ENCODE data around the gene ENDOU.

ENDOU gene

GRCh38 chr12:47737936-47738594 is 12.8 kb upstream of the ENDOU start:
- Histone ChIP-seq H3K36me3 (ENCODE audit: control insufficient read depth, insufficient read depth, low read length) (no peaks in the 10 kb centered on the region), H3K27me3 (ENCODE audit: control insufficient read depth, insufficient read depth, low read length) (no peaks in the 10 kb centered on the region), H3K4me3 (ENCODE audit: low read depth, low read length) (no peak overlapping the region), H3K9me3 (ENCODE audit: control insufficient read depth, insufficient read depth, low read length) (no peaks in the 10 kb centered on the region), H3K9ac (ENCODE audit: low read depth, low read length) (no peak overlapping the region), H3K4me1 (ENCODE audit: control insufficient read depth, insufficient read depth, low read length) (peaks cover 11% of the 10 kb centered on the region)

DNA sequence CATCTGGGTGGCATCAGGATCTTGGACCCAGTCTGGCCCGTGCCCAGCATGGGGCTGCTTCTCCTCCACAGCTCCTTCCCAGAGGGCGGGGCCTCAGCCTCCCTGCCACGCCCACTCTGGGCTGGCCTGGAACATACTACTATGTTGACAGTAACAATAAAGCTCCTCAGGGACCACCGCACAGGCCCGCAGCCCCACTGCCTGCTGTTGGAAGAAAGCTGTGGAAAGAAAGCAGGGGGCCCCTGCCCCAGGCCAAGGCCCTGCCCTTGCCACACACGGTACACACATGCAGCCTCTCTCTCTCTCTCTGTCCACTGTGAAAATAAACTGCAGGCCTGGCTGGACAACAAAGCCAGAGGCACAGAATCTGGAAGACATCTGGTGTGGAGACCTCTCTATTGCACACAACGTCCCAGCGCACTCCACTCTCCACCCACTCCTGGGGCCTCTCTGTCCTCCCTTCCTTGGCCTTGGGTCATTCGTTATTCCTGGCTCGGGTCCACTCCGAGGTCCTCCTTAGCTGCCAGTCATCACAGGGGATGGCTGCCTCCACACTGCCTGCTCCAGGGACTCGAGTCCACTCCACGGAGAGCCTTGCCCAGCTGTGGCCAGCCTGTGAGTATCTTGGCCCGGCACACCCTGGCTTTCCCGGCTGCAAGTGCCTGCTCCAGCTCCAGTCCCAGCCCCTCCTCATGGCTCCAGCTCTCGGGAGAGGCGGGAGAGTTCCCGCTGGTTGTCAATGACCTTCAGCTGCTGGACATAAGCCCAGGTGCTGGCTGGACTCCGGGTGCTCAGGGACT is 11.8 kb upstream of the ENDOU start:
- H3K4me3 ChIP-seq (ENCODE audit: low read depth, low read length), result no peak overlapping the region
- H3K9me3 ChIP-seq (ENCODE audit: control insufficient read depth, insufficient read depth, low read length), result no peaks in the 10 kb centered on the region
- no peak overlapping the region for H3K9ac ChIP-seq (ENCODE audit: low read depth, low read length)
- H3K27me3 ChIP-seq (ENCODE audit: control insufficient read depth, insufficient read depth, low read length), result no peaks in the 10 kb centered on the region
- peaks cover 11% of the 10 kb centered on the region for H3K4me1 ChIP-seq (ENCODE audit: control insufficient read depth, insufficient read depth, low read length)
- H3K36me3 ChIP-seq (ENCODE audit: control insufficient read depth, insufficient read depth, low read length), result no peaks in the 10 kb centered on the region

- Histone ChIP-seq H3K9me3 (ENCODE audit: control insufficient read depth, insufficient read depth, low read length) (no peaks in the 10 kb centered on the region), H3K4me1 (ENCODE audit: control insufficient read depth, insufficient read depth, low read length) (peaks cover 11% of the 10 kb centered on the region), H3K9ac (ENCODE audit: low read depth, low read length) (no peak overlapping the region), H3K4me3 (ENCODE audit: low read depth, low read length) (no peak overlapping the region), H3K36me3 (ENCODE audit: control insufficient read depth, insufficient read depth, low read length) (no peaks in the 10 kb centered on the region), H3K27me3 (ENCODE audit: control insufficient read depth, insufficient read depth, low read length) (no peaks in the 10 kb centered on the region)
Measured at GRCh38 chr12:47736216-47736615, 10.9 kb upstream of the ENDOU start.

DNA sequence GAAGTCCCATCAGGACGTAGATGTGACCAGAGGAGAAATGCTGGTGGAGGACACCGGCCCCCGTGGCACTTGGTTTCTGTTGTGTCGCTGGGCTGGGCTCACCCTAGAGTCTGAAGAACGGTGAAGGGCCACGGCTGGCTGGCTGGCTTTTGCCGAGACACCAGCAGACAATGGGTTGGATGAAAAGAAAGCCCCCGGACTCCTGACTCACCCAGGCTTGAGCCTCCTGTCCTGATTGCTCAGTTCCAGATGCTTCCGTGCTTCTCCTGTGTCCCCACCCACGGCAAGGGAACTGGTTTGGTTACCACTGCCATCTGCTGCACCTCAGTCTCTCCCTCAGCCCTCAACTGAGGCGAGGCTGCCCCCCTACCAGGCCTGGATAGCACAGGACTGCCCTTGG is 10.4 kb upstream of the ENDOU start:
- Histone ChIP-seq H3K9me3 (ENCODE audit: control insufficient read depth, insufficient read depth, low read length) (no peaks in the 10 kb centered on the region), H3K27me3 (ENCODE audit: control insufficient read depth, insufficient read depth, low read length) (no peaks in the 10 kb centered on the region), H3K4me1 (ENCODE audit: control insufficient read depth, insufficient read depth, low read length) (peaks cover 11% of the 10 kb centered on the region), H3K4me3 (ENCODE audit: low read depth, low read length) (no peak overlapping the region), H3K36me3 (ENCODE audit: control insufficient read depth, insufficient read depth, low read length) (no peaks in the 10 kb centered on the region), H3K9ac (ENCODE audit: low read depth, low read length) (no peak overlapping the region)

DNA sequence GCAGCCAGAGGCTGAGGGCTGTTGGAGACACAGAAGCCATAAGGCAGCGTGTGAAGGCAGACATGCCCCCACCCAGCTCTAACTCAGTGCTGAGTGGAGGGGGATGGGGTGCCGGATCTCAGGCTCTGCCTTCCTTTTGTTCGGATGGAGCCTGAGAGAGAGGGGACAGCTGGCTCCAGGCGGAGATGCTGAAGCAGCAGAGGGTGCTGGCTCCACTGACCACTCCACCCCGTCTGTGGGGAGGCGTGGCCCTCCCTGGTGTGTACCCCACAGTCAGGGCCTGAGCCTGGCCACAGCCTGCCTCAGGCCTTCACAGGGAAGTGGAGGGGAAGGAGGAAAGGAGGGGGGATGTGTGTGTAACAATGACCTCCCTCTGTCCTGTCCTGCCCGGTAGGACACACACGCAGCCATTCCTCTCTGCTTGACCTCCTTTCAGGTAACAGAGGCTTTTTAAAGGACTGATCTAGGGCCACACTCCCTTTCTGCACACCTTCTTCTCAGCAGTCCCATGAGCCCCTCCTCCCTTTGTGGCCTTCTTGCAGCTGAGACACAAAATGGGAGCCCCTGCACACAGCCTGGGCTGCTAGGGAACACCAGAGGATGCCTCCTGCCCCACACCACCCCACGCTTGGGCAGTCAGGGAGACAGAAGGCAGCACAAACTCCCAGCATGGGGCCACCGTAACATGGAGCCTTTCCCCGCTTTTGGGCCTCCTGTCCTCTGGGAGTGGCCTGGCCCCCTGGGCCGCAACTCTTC is 9.6 kb upstream of the ENDOU start:
- no peaks in the 10 kb centered on the region for H3K9me3 ChIP-seq (ENCODE audit: control insufficient read depth, insufficient read depth, low read length)
- no peaks in the 10 kb centered on the region for H3K36me3 ChIP-seq (ENCODE audit: control insufficient read depth, insufficient read depth, low read length)
- no peaks in the 10 kb centered on the region for H3K27me3 ChIP-seq (ENCODE audit: control insufficient read depth, insufficient read depth, low read length)
- peaks cover 11% of the 10 kb centered on the region for H3K4me1 ChIP-seq (ENCODE audit: control insufficient read depth, insufficient read depth, low read length)
- H3K4me3 ChIP-seq (ENCODE audit: low read depth, low read length), result peak overlapping the region; percentile 22
- H3K9ac ChIP-seq (ENCODE audit: low read depth, low read length), result no peak overlapping the region

GRCh38 chr12:47733142-47733541 is 7.9 kb upstream of the ENDOU start:
- Histone ChIP-seq H3K36me3 (ENCODE audit: control insufficient read depth, insufficient read depth, low read length) (no peaks in the 10 kb centered on the region), H3K9ac (ENCODE audit: low read depth, low read length) (no peak overlapping the region), H3K4me3 (ENCODE audit: low read depth, low read length) (no peak overlapping the region), H3K9me3 (ENCODE audit: control insufficient read depth, insufficient read depth, low read length) (no peaks in the 10 kb centered on the region), H3K27me3 (ENCODE audit: control insufficient read depth, insufficient read depth, low read length) (no peaks in the 10 kb centered on the region), H3K4me1 (ENCODE audit: control insufficient read depth, insufficient read depth, low read length) (peaks cover 11% of the 10 kb centered on the region)

- H3K4me1 ChIP-seq (ENCODE audit: control insufficient read depth, insufficient read depth, low read length), result peaks cover 11% of the 10 kb centered on the region
Measured at GRCh38 chr12:47732504-47732903, 7.2 kb upstream of the ENDOU start.

GRCh38 chr12:47731723-47732122 is 6.4 kb upstream of the ENDOU start:
- H3K9me3 ChIP-seq (ENCODE audit: control insufficient read depth, insufficient read depth, low read length), result no peaks in the 10 kb centered on the region
- no peak overlapping the region for H3K4me3 ChIP-seq (ENCODE audit: low read depth, low read length)
- H3K36me3 ChIP-seq (ENCODE audit: control insufficient read depth, insufficient read depth, low read length), result no peaks in the 10 kb centered on the region
- H3K27me3 ChIP-seq (ENCODE audit: control insufficient read depth, insufficient read depth, low read length), result no peaks in the 10 kb centered on the region
- H3K4me1 ChIP-seq (ENCODE audit: control insufficient read depth, insufficient read depth, low read length), result peaks cover 11% of the 10 kb centered on the region
- H3K9ac ChIP-seq (ENCODE audit: low read depth, low read length), result no peak overlapping the region

More at GRCh38 chr12:47732504-47732903, 7.2 kb upstream of the ENDOU start:
- Histone ChIP-seq H3K9ac (ENCODE audit: low read depth, low read length) (no peak overlapping the region), H3K9me3 (ENCODE audit: control insufficient read depth, insufficient read depth, low read length) (no peaks in the 10 kb centered on the region), H3K4me3 (ENCODE audit: low read depth, low read length) (no peak overlapping the region), H3K27me3 (ENCODE audit: control insufficient read depth, insufficient read depth, low read length) (no peaks in the 10 kb centered on the region), H3K36me3 (ENCODE audit: control insufficient read depth, insufficient read depth, low read length) (no peaks in the 10 kb centered on the region)

- Histone ChIP-seq H3K4me1 (ENCODE audit: control insufficient read depth, insufficient read depth, low read length) (peaks cover 10% of the 10 kb centered on the region), H3K9ac (ENCODE audit: low read depth, low read length) (no peak overlapping the region), H3K27me3 (ENCODE audit: control insufficient read depth, insufficient read depth, low read length) (no peaks in the 10 kb centered on the region), H3K36me3 (ENCODE audit: control insufficient read depth, insufficient read depth, low read length) (no peaks in the 10 kb centered on the region), H3K4me3 (ENCODE audit: low read depth, low read length) (no peak overlapping the region), H3K9me3 (ENCODE audit: control insufficient read depth, insufficient read depth, low read length) (no peaks in the 10 kb centered on the region)
Measured at GRCh38 chr12:47730341-47730744, 5.1 kb upstream of the ENDOU start.

GRCh38 chr12:47729233-47729632 is 3.9 kb upstream of the ENDOU start:
- Histone ChIP-seq H3K9me3 (ENCODE audit: control insufficient read depth, insufficient read depth, low read length) (no peaks in the 10 kb centered on the region), H3K27me3 (ENCODE audit: control insufficient read depth, insufficient read depth, low read length) (no peaks in the 10 kb centered on the region), H3K4me1 (ENCODE audit: control insufficient read depth, insufficient read depth, low read length) (peaks cover under 1% of the 10 kb centered on the region), H3K36me3 (ENCODE audit: control insufficient read depth, insufficient read depth, low read length) (no peaks in the 10 kb centered on the region), H3K4me3 (ENCODE audit: low read depth, low read length) (no peak overlapping the region), H3K9ac (ENCODE audit: low read depth, low read length) (no peak overlapping the region)

GRCh38 chr12:47725893-47726292 is 603 bp upstream of the ENDOU start:
- Histone ChIP-seq H3K27me3 (ENCODE audit: control insufficient read depth, insufficient read depth, low read length) (no peaks in the 10 kb centered on the region), H3K4me1 (ENCODE audit: control insufficient read depth, insufficient read depth, low read length) (no peaks in the 10 kb centered on the region), H3K36me3 (ENCODE audit: control insufficient read depth, insufficient read depth, low read length) (no peaks in the 10 kb centered on the region), H3K9ac (ENCODE audit: low read depth, low read length) (no peak overlapping the region), H3K4me3 (ENCODE audit: low read depth, low read length) (no peak overlapping the region), H3K9me3 (ENCODE audit: control insufficient read depth, insufficient read depth, low read length) (no peaks in the 10 kb centered on the region)
